Lower leg skin (tissue), 4 donors: ENCODE data around the gene ERP29. TPM values are rescaled to one million over a fixed set of nuclear protein-coding genes. Genes with fewer than 3 reads are reported as not detected.
"Not testable (repeated sequence)": the region's sequence is repeated elsewhere in the genome, so short reads cannot be mapped to it uniquely, and the experiment has no call there.

ENCODE experiments used
- DNase-seq, 2 donors: peaks; one replicate each; pipeline ENCODE4 v3.0.0-alpha.2; 2019; ENCODE audit warnings: low spot score in 2 of 2
- H3K4me3 ChIP-seq: fragments of 200-600 bp; sonication (generic); 2 replicates; pipeline ENCODE4 v1.5.1; 2017; ENCODE audit warnings: mild to moderate bottlenecking, low read depth; ENCODE audit not compliant: poor library complexity, severe bottlenecking
- POLR2A ChIP-seq, 2 donors: fragments of 450-650 bp; IDR thresholded peaks; one replicate each; pipeline ENCODE4 v1.6.1; 2016 to 2017; ENCODE audit warnings: antibody characterized with exemption in 2 of 2, mild to moderate bottlenecking in 1 of 2, moderate library complexity in 1 of 2
- WGBS, 2 donors: methylation state at CpG; one replicate each; pipeline ENCODE4 v1.1.5; 2018; 5-methylcytosine and 5-hydroxymethylcytosine counted together
- intact Hi-C: fragments of 100-400 bp; cut with DNase I; formaldehyde crosslinking; loops from one replicate; pipeline ENCODE4 v1.15.0; 2023; ENCODE audit warnings: low total_unique reads
- total RNA-seq, 4 donors: library from RNA; depleted of rRNA; stranded (reverse); fragments of >200 nt; gene quantifications; one replicate each; pipeline ENCODE4 v1.1.0, GENCODE V29; 2016
- TF ChIP-seq, protein P1 (sequence below), 3 donors: fragments of 450-650 bp; IDR thresholded peaks; one replicate each; pipeline ENCODE4 v1.5.1; 2016; ENCODE audit warnings: antibody characterized with exemption in 3 of 3, mild to moderate bottlenecking in 3 of 3, moderate library complexity in 2 of 3

ERP29 gene
- total RNA-seq, 4 donors from 2014 or later, result 72.7 to 88.7 (median 82.8) TPM

DNA sequence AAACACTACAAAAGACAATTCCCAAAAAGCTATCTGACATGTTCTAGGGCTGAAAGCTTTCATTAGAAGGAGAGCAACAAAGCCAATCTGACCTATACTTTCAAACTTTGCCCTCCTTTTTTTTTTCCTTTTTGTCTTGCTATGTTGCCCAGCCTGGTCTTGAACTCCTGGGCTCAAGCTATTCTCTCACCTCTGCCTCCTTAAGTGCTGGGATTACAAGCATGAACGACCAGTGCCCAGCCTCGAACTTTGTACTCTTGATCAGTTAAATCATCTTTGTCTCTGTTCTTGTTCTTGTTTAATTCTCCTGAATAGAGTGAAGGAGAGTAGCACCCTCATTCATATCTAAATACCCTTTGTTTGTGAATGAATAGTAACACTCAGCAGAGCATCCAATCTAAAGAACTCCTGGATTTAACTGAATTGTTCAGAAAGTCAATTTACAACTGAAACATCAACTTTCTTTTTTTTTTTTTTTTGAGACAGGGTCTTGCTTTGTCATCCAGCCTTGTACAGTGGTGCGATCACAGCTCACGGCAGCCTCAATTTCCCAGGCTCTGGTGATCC lies 22.1 kb downstream of the ERP29 start:
- H3K4me3 ChIP-seq, result no peak overlapping the region
- DNase-seq, result no peak
- intact Hi-C loops, result no loop called here
- TF ChIP-seq, protein P1, sequence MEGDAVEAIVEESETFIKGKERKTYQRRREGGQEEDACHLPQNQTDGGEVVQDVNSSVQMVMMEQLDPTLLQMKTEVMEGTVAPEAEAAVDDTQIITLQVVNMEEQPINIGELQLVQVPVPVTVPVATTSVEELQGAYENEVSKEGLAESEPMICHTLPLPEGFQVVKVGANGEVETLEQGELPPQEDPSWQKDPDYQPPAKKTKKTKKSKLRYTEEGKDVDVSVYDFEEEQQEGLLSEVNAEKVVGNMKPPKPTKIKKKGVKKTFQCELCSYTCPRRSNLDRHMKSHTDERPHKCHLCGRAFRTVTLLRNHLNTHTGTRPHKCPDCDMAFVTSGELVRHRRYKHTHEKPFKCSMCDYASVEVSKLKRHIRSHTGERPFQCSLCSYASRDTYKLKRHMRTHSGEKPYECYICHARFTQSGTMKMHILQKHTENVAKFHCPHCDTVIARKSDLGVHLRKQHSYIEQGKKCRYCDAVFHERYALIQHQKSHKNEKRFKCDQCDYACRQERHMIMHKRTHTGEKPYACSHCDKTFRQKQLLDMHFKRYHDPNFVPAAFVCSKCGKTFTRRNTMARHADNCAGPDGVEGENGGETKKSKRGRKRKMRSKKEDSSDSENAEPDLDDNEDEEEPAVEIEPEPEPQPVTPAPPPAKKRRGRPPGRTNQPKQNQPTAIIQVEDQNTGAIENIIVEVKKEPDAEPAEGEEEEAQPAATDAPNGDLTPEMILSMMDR (IDR thresholded peaks at IDR 0.05), result no peak
- no peak for TF ChIP-seq POLR2A (IDR thresholded peaks at IDR 0.05)
- WGBS, 2 donors, result 87 to 88% methylated on average over 4 of the region's 4 CpGs

DNA sequence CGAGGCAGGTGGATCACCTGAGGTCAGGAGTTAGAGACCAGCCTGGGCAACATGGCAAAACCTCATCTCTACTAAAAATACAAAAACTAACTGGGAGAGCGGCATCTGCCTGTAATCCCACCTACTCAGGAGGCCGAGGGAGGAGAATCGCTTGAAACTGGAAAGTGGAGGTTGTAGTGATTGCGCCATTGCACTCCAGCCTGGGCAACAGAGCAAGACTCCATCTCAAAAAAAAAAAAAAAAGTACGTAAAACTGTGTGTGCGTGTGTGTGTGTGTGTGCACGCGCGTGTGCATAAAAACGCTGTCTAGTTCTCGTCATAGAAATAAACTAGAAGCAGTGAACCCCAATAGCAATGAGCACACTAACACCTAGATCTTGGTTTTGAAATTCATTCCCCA lies 23.4 kb downstream of the ERP29 start:
- not testable (repeated sequence) for DNase-seq, H3K4me3 ChIP-seq
- WGBS, 2 donors, result 93 to 97% methylated on average over 12 of the region's 12 CpGs
- intact Hi-C loops, result loop anchor here (2.0 kb wide), 1 partner anchor 42 kb away; no protein-coding TSS in a partner anchor

- TF ChIP-seq, protein P1 (IDR thresholded peaks at IDR 0.05), result no peak
- TF ChIP-seq POLR2A (IDR thresholded peaks at IDR 0.05), result no peak
- intact Hi-C loops, result no loop called here
- no peak for DNase-seq
- H3K4me3 ChIP-seq, result no peak overlapping the region
- 84 to 86% methylated on average over 4 of the region's 4 CpGs for WGBS, 2 donors
These were observed 32.8 kb downstream of the ERP29 start for GRCh38 chr12:112046003-112046402.

DNA sequence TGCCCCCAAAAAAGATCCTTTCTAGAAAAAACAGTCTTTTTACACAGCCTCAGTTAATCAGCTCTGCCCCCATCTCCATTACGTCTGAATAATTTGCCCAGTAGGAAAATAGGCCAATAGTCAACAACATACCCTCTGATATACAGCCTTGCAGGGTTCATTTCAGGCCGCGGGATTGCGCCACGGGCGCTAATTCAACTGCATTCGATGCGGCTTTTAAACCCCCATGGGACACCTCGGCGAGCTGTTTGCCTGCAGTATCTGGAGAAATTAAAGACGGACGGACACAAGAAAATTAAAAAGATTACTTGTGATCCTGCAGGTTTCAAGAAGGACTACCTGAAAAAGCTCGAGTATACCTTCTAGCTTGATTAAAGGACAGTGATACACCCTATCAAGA lies 36.1 kb downstream of the ERP29 start:
- DNase-seq, result no peak
- intact Hi-C loops, result no loop called here
- TF ChIP-seq POLR2A (IDR thresholded peaks at IDR 0.05), result no peak
- 92 to 93% methylated on average over 13 of the region's 13 CpGs for WGBS, 2 donors
- H3K4me3 ChIP-seq, result no peak overlapping the region

DNA sequence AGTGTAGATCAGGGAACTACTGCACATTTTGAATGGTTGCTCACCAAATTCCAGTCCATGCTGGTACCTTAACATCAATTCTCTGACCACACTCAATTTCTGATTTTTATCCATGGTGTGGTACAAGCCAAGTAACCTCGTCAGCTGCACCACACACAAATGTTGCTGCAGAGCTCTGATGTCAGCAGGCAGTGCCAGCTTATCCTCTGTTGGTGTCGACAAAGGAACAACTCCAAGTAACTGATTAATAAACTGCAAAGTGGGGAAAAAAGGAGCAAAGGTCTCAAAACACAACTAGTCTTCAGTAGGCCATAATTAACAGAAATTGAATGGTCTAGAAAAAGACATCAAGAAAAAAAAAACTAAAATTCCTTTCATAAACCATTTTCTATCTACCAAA lies 47.9 kb downstream of the ERP29 start:
- TF ChIP-seq POLR2A (IDR thresholded peaks at IDR 0.05), result no peak
- TF ChIP-seq, protein P1 (IDR thresholded peaks at IDR 0.05), result no peak
- intact Hi-C loops, result no loop called here
- 90 to 92% methylated on average over 2 of the region's 2 CpGs for WGBS, 2 donors
- no peak overlapping the region for H3K4me3 ChIP-seq
- no peak for DNase-seq

DNA sequence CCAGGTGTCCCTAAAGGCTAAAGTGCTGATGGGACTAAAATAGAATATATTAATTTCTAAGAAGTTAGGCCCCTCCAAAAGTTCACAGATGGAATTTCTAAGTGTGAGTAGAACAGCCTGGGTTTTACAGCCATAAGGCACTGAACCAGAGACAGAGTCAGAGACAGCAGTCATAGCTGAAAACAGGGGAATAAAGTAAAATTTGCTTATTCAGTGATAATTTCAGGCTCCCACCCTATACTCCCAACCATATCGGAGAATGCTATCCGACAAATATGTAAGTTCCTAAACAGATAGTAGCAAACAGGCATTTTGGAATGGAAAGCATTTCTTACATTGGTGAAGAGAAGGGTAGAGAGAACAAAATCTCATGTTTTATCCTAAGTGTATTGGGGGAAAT lies 50.0 kb downstream of the ERP29 start:
- intact Hi-C loops, result no loop called here
- TF ChIP-seq, protein P1 (IDR thresholded peaks at IDR 0.05), result no peak
- no peak for TF ChIP-seq POLR2A (IDR thresholded peaks at IDR 0.05)
- 91 to 97% methylated on average over 2 of the region's 2 CpGs for WGBS, 2 donors
- H3K4me3 ChIP-seq, result no peak overlapping the region
- no peak for DNase-seq

DNA sequence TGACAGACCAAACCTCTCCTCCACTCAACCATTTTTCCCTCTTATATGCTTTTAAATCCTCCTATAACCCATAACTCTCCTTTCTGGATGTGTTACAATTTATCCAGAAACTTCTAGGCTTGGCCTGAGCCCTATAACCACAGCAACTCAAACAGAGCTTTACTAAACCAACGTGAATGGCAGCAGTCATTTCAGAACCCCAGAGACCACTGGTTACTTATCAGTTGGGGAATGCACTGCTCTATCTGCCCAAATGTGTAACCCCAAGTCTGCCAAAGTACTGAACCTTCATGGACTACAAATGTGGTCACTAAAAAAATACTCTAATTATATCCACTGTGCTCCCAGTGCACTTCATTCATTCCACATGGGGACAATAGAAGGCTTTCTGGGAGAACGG lies 53.3 kb downstream of the ERP29 start:
- no peak for DNase-seq
- intact Hi-C loops, result no loop called here
- 78 to 89% methylated on average over 2 of the region's 2 CpGs for WGBS, 2 donors
- H3K4me3 ChIP-seq, result no peak overlapping the region
- no peak for TF ChIP-seq POLR2A (IDR thresholded peaks at IDR 0.05)
- TF ChIP-seq, protein P1 (IDR thresholded peaks at IDR 0.05), result no peak
